ENCODE measurements around the gene BARX2. TPM values are rescaled to one million over a fixed set of nuclear protein-coding genes. Genes with fewer than 3 reads are reported as not detected.

Gene BARX2
- polyA plus RNA-seq, 1 of the 3 experiments (the other 2 are of a cell fraction): not detected

GRCh38 chr11:129443276-129443675 lies 67.6 kb downstream of the BARX2 start:
- no peaks in the 10 kb centered on the region for H4K20me1 ChIP-seq (ENCODE audit: insufficient read depth)
- H3K9me2 ChIP-seq: no peaks in the 10 kb centered on the region
- no peak overlapping the region for H3K27ac ChIP-seq (ENCODE audit: low read depth in 2 of 2, low read length in 1 of 2)
- 33% methylated on average over 5 of the region's 6 CpGs for WGBS (ENCODE audit: low lambda C conversion rate)
- no peak overlapping the region for H3K9ac ChIP-seq
- H3K4me2 ChIP-seq: no peak overlapping the region
- H3K9me3 ChIP-seq: no peaks in the 10 kb centered on the region
- no peak for DNase-seq
- H3K27me3 ChIP-seq (ENCODE audit: insufficient read depth): peaks cover 4% of the 10 kb centered on the region; the same call in 1 of the 2 replicates
- no peaks in the 10 kb centered on the region for H3K4me1 ChIP-seq (ENCODE audit: control insufficient read depth in 1 of 2, insufficient read depth in 2 of 2, low read depth in 1 of 2, low read length in 1 of 2)
- H3K79me2 ChIP-seq (ENCODE audit: insufficient read depth): no peaks in the 10 kb centered on the region
- no peaks in the 10 kb centered on the region for H3K36me3 ChIP-seq (replicated peaks in 1 of 2; ENCODE audit: control insufficient read depth in 1 of 2, insufficient read depth in 2 of 2, low read length in 1 of 2)
- TF ChIP-seq FOXM1 (IDR thresholded peaks at IDR 0.05; ENCODE audit: low read depth) (no peak), YY1 (IDR thresholded peaks at IDR 0.05; ENCODE audit: low read depth) (no peak), NFIC (IDR thresholded peaks at IDR 0.05; ENCODE audit: borderline replicate concordance) (no peak), PBX3 (IDR thresholded peaks at IDR 0.05) (no peak), RFX5 (IDR thresholded peaks at IDR 0.05; ENCODE audit: low read length) (no peak), MAX (IDR thresholded peaks at IDR 0.05; ENCODE audit: low read depth) (no peak), ELF1 (IDR thresholded peaks at IDR 0.05) (no peak), NRF1 (IDR thresholded peaks at IDR 0.05; ENCODE audit: low read depth, low read length) (no peak), USF2 (IDR thresholded peaks at IDR 0.05; ENCODE audit: borderline replicate concordance, low read depth, low read length) (no peak), FOSL2 (IDR thresholded peaks at IDR 0.05; ENCODE audit: borderline replicate concordance, low read depth) (no peak), GABPA (IDR thresholded peaks at IDR 0.05; ENCODE audit: low read depth) (no peak), RCOR1 (IDR thresholded peaks at IDR 0.05; ENCODE audit: low read length) (no peak), SIN3A (IDR thresholded peaks at IDR 0.05; ENCODE audit: borderline replicate concordance, low read depth, low read length) (no peak)
- no peaks in the 10 kb centered on the region for H3F3A ChIP-seq (replicated peaks; ENCODE audit: insufficient read depth)
- H3K4me3 ChIP-seq (ENCODE audit: low read depth in 2 of 2, low read length in 1 of 2): no peak overlapping the region
- H2AFZ ChIP-seq (ENCODE audit: low read depth): no peak overlapping the region
- CTCF ChIA-PET: no interaction called here
- POLR2A ChIA-PET: no interaction called here

GRCh38 chr11:129444274-129444673 lies 68.6 kb downstream of the BARX2 start:
- Histone ChIP-seq H2AFZ (ENCODE audit: low read depth) (no peak overlapping the region), H3K9me2 (no peaks in the 10 kb centered on the region), H3K27me3 (ENCODE audit: insufficient read depth) (no peaks in the 10 kb centered on the region), H3K9me3 (no peaks in the 10 kb centered on the region), H3K9ac (no peak overlapping the region), H3K27ac (ENCODE audit: low read depth in 2 of 2, low read length in 1 of 2) (no peak overlapping the region), H3K79me2 (ENCODE audit: insufficient read depth) (no peaks in the 10 kb centered on the region), H3K4me1 (ENCODE audit: control insufficient read depth in 1 of 2, insufficient read depth in 2 of 2, low read depth in 1 of 2, low read length in 1 of 2) (no peaks in the 10 kb centered on the region), H3K4me3 (ENCODE audit: low read depth in 2 of 2, low read length in 1 of 2) (no peak overlapping the region), H3K36me3 (replicated peaks in 1 of 2; ENCODE audit: control insufficient read depth in 1 of 2, insufficient read depth in 2 of 2, low read length in 1 of 2) (no peaks in the 10 kb centered on the region), H3F3A (replicated peaks; ENCODE audit: insufficient read depth) (no peaks in the 10 kb centered on the region), H3K4me2 (no peak overlapping the region), H4K20me1 (ENCODE audit: insufficient read depth) (no peaks in the 10 kb centered on the region)
- DNase-seq: no peak
- ChIA-PET POLR2A (no interaction called here), CTCF (no interaction called here)
- WGBS (ENCODE audit: low lambda C conversion rate): 57% methylated on average over 5 of the region's 5 CpGs
- no peak for TF ChIP-seq JUND (IDR thresholded peaks at IDR 0.05)
- TF ChIP-seq MAX (IDR thresholded peaks at IDR 0.05; ENCODE audit: low read depth): no peak
- TF ChIP-seq IRF3 (IDR thresholded peaks at IDR 0.05; ENCODE audit: low read depth, low read length): no peak
- no peak for TF ChIP-seq RCOR1 (IDR thresholded peaks at IDR 0.05; ENCODE audit: low read length)
- TF ChIP-seq SMC3 (IDR thresholded peaks at IDR 0.05; ENCODE audit: low read depth, low read length): no peak
- TF ChIP-seq ELF1 (IDR thresholded peaks at IDR 0.05): no peak
- TF ChIP-seq PBX3 (IDR thresholded peaks at IDR 0.05): no peak
- no peak for TF ChIP-seq USF2 (IDR thresholded peaks at IDR 0.05; ENCODE audit: borderline replicate concordance, low read depth, low read length)
- TF ChIP-seq POLR2AphosphoS5 (IDR thresholded peaks at IDR 0.05; ENCODE audit: low read depth, low read length): no peak
- no peak for TF ChIP-seq TAF1 (IDR thresholded peaks at IDR 0.05; ENCODE audit: borderline replicate concordance, low read depth, low read length)
- no peak for TF ChIP-seq FOXM1 (IDR thresholded peaks at IDR 0.05; ENCODE audit: low read depth)
- no peak for TF ChIP-seq SIN3A (IDR thresholded peaks at IDR 0.05; ENCODE audit: borderline replicate concordance, low read depth, low read length)
- TF ChIP-seq MEF2A (IDR thresholded peaks at IDR 0.05; ENCODE audit: borderline replicate concordance, low read depth): no peak
- TF ChIP-seq EP300 (IDR thresholded peaks at IDR 0.05; ENCODE audit: borderline replicate concordance in 1 of 2, low read depth in 1 of 2, low read length in 1 of 2): no peak
- TF ChIP-seq CHD2 (IDR thresholded peaks at IDR 0.05; ENCODE audit: low read length, partially characterized antibody): no peak
- TF ChIP-seq TEAD4 (IDR thresholded peaks at IDR 0.05; ENCODE audit: borderline replicate concordance, insufficient read depth): no peak
- no peak for TF ChIP-seq NRF1 (IDR thresholded peaks at IDR 0.05; ENCODE audit: low read depth, low read length)
